HCT116 (cell line): ENCODE measurements around the gene TRPM1.

Experiments
- CTCF ChIP-seq, 3 experiments: fragments of 200-600 bp in 1 of 3; sonication (generic) in 1 of 3; IDR thresholded peaks in 2 of 3; conservative IDR thresholded peaks in 1 of 3; 2 replicates each; pipeline ENCODE4 v1.5.1; 2012 to 2017; ENCODE audit warnings: low read depth in 2 of 3, low read length in 2 of 3, antibody characterized with exemption in 1 of 3, borderline replicate concordance in 1 of 3, control low read depth in 1 of 3, mild to moderate bottlenecking in 1 of 3, mixed read lengths in 1 of 3, mixed run types in 1 of 3, moderate library complexity in 1 of 3; ENCODE audit not compliant: insufficient read depth in 1 of 3
- EZH2 ChIP-seq: fragments of 200-600 bp; sonication (generic); IDR thresholded peaks from 2 replicates; pipeline ENCODE4 v1.6.1; 2017; ENCODE audit warnings: antibody characterized with exemption, mixed run types
- EZH2phosphoT487 ChIP-seq: fragments of 200-600 bp; IDR thresholded peaks from 2 replicates; pipeline ENCODE4 v1.6.1; 2018; ENCODE audit warnings: antibody characterized with exemption, borderline replicate concordance
- JUND ChIP-seq: IDR thresholded peaks from 2 replicates; pipeline ENCODE4 v1.6.1; 2012
- MAX ChIP-seq: IDR thresholded peaks from 2 replicates; pipeline ENCODE4 v1.6.1; 2012
- POLR2A ChIP-seq: IDR thresholded peaks from 2 replicates; pipeline ENCODE4 v1.7.0; 2011; ENCODE audit warnings: borderline replicate concordance; ENCODE audit not compliant: insufficient read depth, insufficient read length; ENCODE audit errors: extremely low read depth
- POLR2AphosphoS5 ChIP-seq: IDR thresholded peaks from 2 replicates; pipeline ENCODE4 v1.6.1; 2011; ENCODE audit warnings: mild to moderate bottlenecking, low read depth, low read length, moderate library complexity
- REST ChIP-seq: IDR thresholded peaks from 2 replicates; pipeline ENCODE4 v1.6.1; 2012; ENCODE audit warnings: low read depth
- SP1 ChIP-seq: IDR thresholded peaks from 2 replicates; pipeline ENCODE4 v1.6.1; 2012; ENCODE audit warnings: low read depth
- YY1 ChIP-seq: IDR thresholded peaks from 2 replicates; pipeline ENCODE4 v1.6.1; 2011; ENCODE audit warnings: low read length, low read depth, moderate library complexity, mild to moderate bottlenecking; ENCODE audit not compliant: insufficient replicate concordance; ENCODE audit errors: extremely low read depth
- ZBTB33 ChIP-seq: IDR thresholded peaks from 2 replicates; pipeline ENCODE4 v1.6.1; 2011; ENCODE audit warnings: mild to moderate bottlenecking, low read length, moderate library complexity; ENCODE audit not compliant: insufficient replicate concordance; ENCODE audit errors: extremely low read depth
- ZNF274 ChIP-seq: fragments of 200-500 bp; sonication (Bioruptor generic); IDR thresholded peaks from 2 replicates; pipeline ENCODE4 v1.6.1; 2014; ENCODE audit warnings: mild to moderate bottlenecking, low read depth, low read length, inconsistent platforms

- TF ChIP-seq YY1 (no peak), EZH2 (no peak), CTCF (IDR thresholded peaks at IDR 0.05 in 2 of 3, conservative IDR thresholded peaks at IDR 0.05 in 1 of 3; ENCODE audit: borderline replicate concordance in 1 of 3, insufficient read depth in 1 of 3, low read depth in 2 of 3, low read length in 2 of 3) (no peak), MAX (no peak), POLR2A (no peak), REST (no peak), ZNF274 (no peak), POLR2AphosphoS5 (no peak), EZH2phosphoT487 (no peak), SP1 (no peak), JUND (no peak), ZBTB33 (no peak)
Measured at GRCh38 chr15:30984118-30984517, 117.4 kb downstream of the TRPM1 start.
